HS-27A (cell line): ENCODE results near the gene AS3MT.

Source experiments
- DNase-seq: peaks from one replicate; pipeline ENCODE4 v3.0.0-alpha.2; 2012; ENCODE audit warnings: low read depth, missing footprints

AS3MT gene

GRCh38 chr10:102856758-102857424, 12.4 kb upstream of the AS3MT start:
- no peak for DNase-seq

GRCh38 chr10:102859911-102860310, 9.4 kb upstream of the AS3MT start:
- DNase-seq = no peak

- no peak for DNase-seq
These were observed 5.6 kb upstream of the AS3MT start for GRCh38 chr10:102863660-102864059.

GRCh38 chr10:102865620-102866019, 3.6 kb upstream of the AS3MT start:
- DNase-seq = no peak

- DNase-seq = no peak
These were observed 386 bp upstream of the AS3MT start for GRCh38 chr10:102868911-102869257.

GRCh38 chr10:102870221-102870620, 951 bp downstream of the AS3MT start:
- DNase-seq = no peak

- no peak for DNase-seq
These were observed 2.9 kb downstream of the AS3MT start for GRCh38 chr10:102872163-102872562.

- DNase-seq = no peak
These were observed 7.5 kb downstream of the AS3MT start for GRCh38 chr10:102876747-102877153.

- no peak for DNase-seq
These were observed 9.4 kb downstream of the AS3MT start for GRCh38 chr10:102878629-102879028.

- no peak for DNase-seq
These were observed 11.0 kb downstream of the AS3MT start for GRCh38 chr10:102880256-102880655.

GRCh38 chr10:102888048-102888447, 18.8 kb downstream of the AS3MT start:
- DNase-seq = no peak

- no peak for DNase-seq
These were observed 25.4 kb downstream of the AS3MT start for GRCh38 chr10:102894466-102895213.

GRCh38 chr10:102900006-102900405, 30.7 kb downstream of the AS3MT start:
- no peak for DNase-seq

- DNase-seq = no peak
These were observed 35.1 kb downstream of the AS3MT start for GRCh38 chr10:102904346-102904745.

GRCh38 chr10:102906507-102906906, 37.2 kb downstream of the AS3MT start:
- no peak for DNase-seq

- DNase-seq = no peak
These were observed 45.5 kb downstream of the AS3MT start for GRCh38 chr10:102914781-102915180.

GRCh38 chr10:102916173-102916572, 46.9 kb downstream of the AS3MT start:
- DNase-seq = no peak

- no peak for DNase-seq
These were observed 48.2 kb downstream of the AS3MT start for GRCh38 chr10:102917314-102917961.

GRCh38 chr10:102917962-102918816, 48.9 kb downstream of the AS3MT start, which contains the start of gene CNNM2:
Gene CNNM2, plus strand, starts transcription at chr10:102918294. Its CDS starts 187 bp downstream, at chr10:102918481.
- peak; percentile 93 for DNase-seq

- DNase-seq = no peak
These were observed 49.6 kb downstream of the AS3MT start for GRCh38 chr10:102918817-102919245.

- no peak for DNase-seq
These were observed 50.1 kb downstream of the AS3MT start for GRCh38 chr10:102919246-102919959.
